ENCODE results near the gene CREB5.

Gene CREB5

GRCh38 chr7:28417321-28417940 lies 5.1 kb downstream of the CREB5 start:
- no peak for TF ChIP-seq FOXM1 (IDR thresholded peaks at IDR 0.05; ENCODE audit: borderline replicate concordance, low read depth)
- TF ChIP-seq NFIC (IDR thresholded peaks at IDR 0.05): no peak
- TF ChIP-seq CREB1 (IDR thresholded peaks at IDR 0.05; ENCODE audit: low read depth): no peak
- TF ChIP-seq, protein P1, sequence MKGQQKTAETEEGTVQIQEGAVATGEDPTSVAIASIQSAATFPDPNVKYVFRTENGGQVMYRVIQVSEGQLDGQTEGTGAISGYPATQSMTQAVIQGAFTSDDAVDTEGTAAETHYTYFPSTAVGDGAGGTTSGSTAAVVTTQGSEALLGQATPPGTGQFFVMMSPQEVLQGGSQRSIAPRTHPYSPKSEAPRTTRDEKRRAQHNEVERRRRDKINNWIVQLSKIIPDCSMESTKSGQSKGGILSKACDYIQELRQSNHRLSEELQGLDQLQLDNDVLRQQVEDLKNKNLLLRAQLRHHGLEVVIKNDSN (IDR thresholded peaks at IDR 0.05): no peak
- TF ChIP-seq REST (IDR thresholded peaks at IDR 0.05; ENCODE audit: low read depth): no peak
- no peak for TF ChIP-seq ZBTB7A (IDR thresholded peaks at IDR 0.05; ENCODE audit: low read depth)
- no peak for TF ChIP-seq EGR1 (IDR thresholded peaks at IDR 0.05)
- no peak for TF ChIP-seq MAX (IDR thresholded peaks at IDR 0.05)
- no peak for TF ChIP-seq EP300 (IDR thresholded peaks at IDR 0.05; ENCODE audit: borderline replicate concordance)
- TF ChIP-seq TEAD4 (IDR thresholded peaks at IDR 0.05): no peak

DNA sequence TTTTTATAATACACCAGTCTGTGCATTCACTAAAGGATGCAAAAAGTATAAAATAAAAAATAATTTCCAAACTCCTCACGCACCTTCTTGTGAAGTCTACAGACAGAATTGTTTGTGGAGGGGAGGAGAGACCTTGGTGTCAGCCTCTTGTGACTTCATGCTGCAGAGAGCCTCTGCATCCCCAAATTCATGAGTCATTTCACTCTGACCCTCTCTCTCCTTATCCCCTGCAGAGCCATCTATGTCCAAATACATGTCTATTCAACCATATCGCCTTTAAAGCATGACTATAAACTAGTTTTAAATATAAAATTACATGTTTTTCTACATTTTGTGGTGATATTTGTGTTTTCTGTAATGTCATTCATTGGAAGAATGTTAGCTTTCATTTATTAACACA lies 6.0 kb downstream of the CREB5 start:
- TF ChIP-seq EGR1 (IDR thresholded peaks at IDR 0.05) (no peak), REST (IDR thresholded peaks at IDR 0.05; ENCODE audit: low read depth) (no peak), EP300 (IDR thresholded peaks at IDR 0.05; ENCODE audit: borderline replicate concordance) (no peak), TEAD4 (IDR thresholded peaks at IDR 0.05) (no peak), RAD21 (IDR thresholded peaks at IDR 0.05; ENCODE audit: low read depth) (no peak), CEBPB (IDR thresholded peaks at IDR 0.05) (no peak), TCF12 (IDR thresholded peaks at IDR 0.05; ENCODE audit: low read depth) (no peak), CREB1 (IDR thresholded peaks at IDR 0.05; ENCODE audit: low read depth) (no peak), MAX (IDR thresholded peaks at IDR 0.05) (no peak), NFIC (IDR thresholded peaks at IDR 0.05) (no peak), TAF1 (IDR thresholded peaks at IDR 0.05; ENCODE audit: low read depth) (no peak), YY1 (IDR thresholded peaks at IDR 0.05; ENCODE audit: low read depth) (no peak)
- TF ChIP-seq, protein P1 (IDR thresholded peaks at IDR 0.05): no peak

DNA sequence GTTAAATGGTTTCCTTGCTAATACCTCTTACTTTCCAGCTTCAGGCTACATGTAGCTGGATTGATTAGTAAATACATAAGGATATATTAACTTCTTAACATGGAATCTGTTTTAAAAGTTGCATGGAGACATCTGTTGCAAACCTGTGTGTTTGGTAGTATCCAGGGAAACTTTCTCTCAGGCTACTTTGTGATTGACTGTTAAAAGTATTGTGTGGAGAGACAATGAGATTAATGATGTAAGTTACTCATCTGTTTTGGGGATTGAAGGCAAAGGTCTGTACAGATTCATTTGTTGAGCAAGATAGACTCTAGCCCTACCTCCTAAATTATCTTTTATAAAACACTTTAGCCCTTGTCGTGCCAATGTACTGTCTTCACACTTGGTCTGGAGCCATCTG lies 6.6 kb downstream of the CREB5 start:
- no peak for TF ChIP-seq ZBTB7A (IDR thresholded peaks at IDR 0.05; ENCODE audit: low read depth)
- no peak for TF ChIP-seq TAF1 (IDR thresholded peaks at IDR 0.05; ENCODE audit: low read depth)

DNA sequence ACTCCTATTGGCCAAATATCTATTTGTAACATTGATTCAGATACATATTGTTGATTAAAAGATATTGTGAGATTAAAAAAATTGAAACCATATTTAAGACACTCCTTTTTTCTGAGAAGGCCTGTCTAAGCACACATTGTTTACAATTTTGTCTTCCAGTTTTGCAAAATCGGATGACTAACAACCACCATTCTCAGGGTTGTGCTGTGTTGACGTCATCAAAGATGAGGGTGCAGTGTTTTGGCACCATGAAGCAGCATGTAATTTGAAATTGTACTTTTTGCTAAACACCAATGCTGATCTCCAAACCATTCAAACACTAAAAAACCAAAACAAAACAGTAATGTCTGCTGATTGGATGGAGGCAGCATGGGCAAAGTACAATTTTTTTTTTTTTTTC lies 7.4 kb downstream of the CREB5 start:
- TF ChIP-seq EP300 (IDR thresholded peaks at IDR 0.05; ENCODE audit: borderline replicate concordance) (no peak), ZBTB7A (IDR thresholded peaks at IDR 0.05; ENCODE audit: low read depth) (no peak), CEBPB (IDR thresholded peaks at IDR 0.05) (no peak), CREB1 (IDR thresholded peaks at IDR 0.05; ENCODE audit: low read depth) (no peak), MAX (IDR thresholded peaks at IDR 0.05) (no peak), TEAD4 (IDR thresholded peaks at IDR 0.05) (no peak), EGR1 (IDR thresholded peaks at IDR 0.05) (no peak), NFIC (IDR thresholded peaks at IDR 0.05) (no peak), FOXM1 (IDR thresholded peaks at IDR 0.05; ENCODE audit: borderline replicate concordance, low read depth) (no peak), RAD21 (IDR thresholded peaks at IDR 0.05; ENCODE audit: low read depth) (no peak), REST (IDR thresholded peaks at IDR 0.05; ENCODE audit: low read depth) (no peak), YY1 (IDR thresholded peaks at IDR 0.05; ENCODE audit: low read depth) (no peak), TAF1 (IDR thresholded peaks at IDR 0.05; ENCODE audit: low read depth) (no peak), TCF12 (IDR thresholded peaks at IDR 0.05; ENCODE audit: low read depth) (no peak)
- TF ChIP-seq, protein P1 (IDR thresholded peaks at IDR 0.05): no peak
